ENCODE results near the gene CCDC85A. TPM values are rescaled to one million over a fixed set of nuclear protein-coding genes. Genes with fewer than 3 reads are reported as not detected.
A peak's percentile ranks its signal among the peaks of the same experiment; 100 is the strongest.

The CCDC85A gene
- total RNA-seq, 4 donors from 2014 or later, result 0.20 to 1.1 (median 0.92) TPM

GRCh38 chr2:56288838-56289580, 105.2 kb downstream of the CCDC85A start:
- TF ChIP-seq CTCF (IDR thresholded peaks at IDR 0.05) (peak in 1 of 5 experiments; percentile 22), POLR2A (IDR thresholded peaks at IDR 0.05) (no peak)
- no peak for DNase-seq
- no peaks in the 10 kb centered on the region for H3K4me1 ChIP-seq
- 58 to 66% methylated on average over 2 of the region's 2 CpGs for WGBS, 2 donors (ENCODE audit: low coverage in 1 of 2)
- in situ Hi-C loops (cut with MboI; ENCODE audit: low pct_ligation_motif_present in 1 of 4, low pct_unique_long_range_greater_than_20kb in 1 of 4, low sequenced_read_pairs in 3 of 4) (no loop called here), intact Hi-C loops (cut with DNase I; ENCODE audit: low total_unique reads) (no loop called here)
- H3K9me3 ChIP-seq, result no peaks in the 10 kb centered on the region
- no peaks in the 10 kb centered on the region for H3K27me3 ChIP-seq
- no peak overlapping the region for H3K27ac ChIP-seq
- no peak overlapping the region for H3K4me3 ChIP-seq
- no peaks in the 10 kb centered on the region for H3K36me3 ChIP-seq

- Histone ChIP-seq H3K9me3 (no peaks in the 10 kb centered on the region), H3K27ac (no peak overlapping the region), H3K4me1 (no peaks in the 10 kb centered on the region), H3K27me3 (no peaks in the 10 kb centered on the region), H3K4me3 (no peak overlapping the region), H3K36me3 (no peaks in the 10 kb centered on the region)
- in situ Hi-C loops (cut with MboI; ENCODE audit: low pct_ligation_motif_present in 1 of 4, low pct_unique_long_range_greater_than_20kb in 1 of 4, low sequenced_read_pairs in 3 of 4), result no loop called here
- WGBS, 2 donors (ENCODE audit: low coverage in 1 of 2), result 83 to 98% methylated on average over 5 of the region's 5 CpGs
- TF ChIP-seq POLR2AphosphoS5 (IDR thresholded peaks at IDR 0.05) (no peak), EP300 (IDR thresholded peaks at IDR 0.05; ENCODE audit: low read depth) (no peak), POLR2A (IDR thresholded peaks at IDR 0.05) (no peak), CTCF (IDR thresholded peaks at IDR 0.05) (no peak)
- intact Hi-C loops (cut with DNase I; ENCODE audit: low total_unique reads), result no loop called here
- DNase-seq, result no peak
Measured at GRCh38 chr2:56291711-56292110, 107.9 kb downstream of the CCDC85A start.

GRCh38 chr2:56292951-56293350, 109.2 kb downstream of the CCDC85A start:
- H3K36me3 ChIP-seq, result no peaks in the 10 kb centered on the region
- WGBS, 2 donors (ENCODE audit: low coverage in 1 of 2), result 87 to 100% methylated on average over 1 to 2 of the region's 2 CpGs
- intact Hi-C loops (cut with DNase I; ENCODE audit: low total_unique reads), result no loop called here
- DNase-seq, result no peak
- H3K27me3 ChIP-seq, result no peaks in the 10 kb centered on the region
- in situ Hi-C loops (cut with MboI; ENCODE audit: low pct_ligation_motif_present in 1 of 4, low pct_unique_long_range_greater_than_20kb in 1 of 4, low sequenced_read_pairs in 3 of 4), result no loop called here
- no peaks in the 10 kb centered on the region for H3K4me1 ChIP-seq
- no peak overlapping the region for H3K4me3 ChIP-seq
- TF ChIP-seq CTCF (IDR thresholded peaks at IDR 0.05), result no peak
- H3K9me3 ChIP-seq, result no peaks in the 10 kb centered on the region
- H3K27ac ChIP-seq, result no peak overlapping the region

GRCh38 chr2:56295666-56296065, 111.9 kb downstream of the CCDC85A start:
- H3K4me3 ChIP-seq, result no peak overlapping the region

GRCh38 chr2:56297671-56298070, 113.9 kb downstream of the CCDC85A start:
- Histone ChIP-seq H3K4me1 (no peaks in the 10 kb centered on the region), H3K4me3 (no peak overlapping the region), H3K9me3 (no peaks in the 10 kb centered on the region), H3K27me3 (no peaks in the 10 kb centered on the region), H3K36me3 (no peaks in the 10 kb centered on the region), H3K27ac (no peak overlapping the region)
- TF ChIP-seq CTCF (IDR thresholded peaks at IDR 0.05) (no peak), POLR2AphosphoS5 (IDR thresholded peaks at IDR 0.05) (no peak), POLR2A (IDR thresholded peaks at IDR 0.05) (no peak), EP300 (IDR thresholded peaks at IDR 0.05; ENCODE audit: low read depth) (no peak)
- in situ Hi-C loops (cut with MboI; ENCODE audit: low pct_ligation_motif_present in 1 of 4, low pct_unique_long_range_greater_than_20kb in 1 of 4, low sequenced_read_pairs in 3 of 4), result no loop called here
- intact Hi-C loops (cut with DNase I; ENCODE audit: low total_unique reads), result no loop called here
- WGBS, 2 donors (ENCODE audit: low coverage in 1 of 2), result 80 to 85% methylated on average over 3 of the region's 3 CpGs
- DNase-seq, result no peak

More at GRCh38 chr2:56295666-56296065, 111.9 kb downstream of the CCDC85A start:
- intact Hi-C loops (cut with DNase I; ENCODE audit: low total_unique reads), result no loop called here
- in situ Hi-C loops (cut with MboI; ENCODE audit: low pct_ligation_motif_present in 1 of 4, low pct_unique_long_range_greater_than_20kb in 1 of 4, low sequenced_read_pairs in 3 of 4), result no loop called here
- no peak for TF ChIP-seq EP300 (IDR thresholded peaks at IDR 0.05; ENCODE audit: low read depth)
- WGBS, 2 donors (ENCODE audit: low coverage in 1 of 2), result 81 to 87% methylated on average over 3 of the region's 3 CpGs
- Histone ChIP-seq H3K27ac (no peak overlapping the region), H3K9me3 (no peaks in the 10 kb centered on the region), H3K27me3 (no peaks in the 10 kb centered on the region), H3K4me1 (no peaks in the 10 kb centered on the region), H3K36me3 (no peaks in the 10 kb centered on the region)
- DNase-seq, result no peak

Data from transverse colon (tissue), 4 donors.